Neuronal stem cell (in vitro differentiated cells): ENCODE measurements around the gene LAMP1.
A peak's percentile ranks its signal among the peaks of the same experiment; 100 is the strongest.

Experiments used
- DNase-seq: peaks from one replicate; pipeline ENCODE4 v3.0.0-alpha.2; 2013; ENCODE audit warnings: low spot score
- H2AFZ ChIP-seq: one replicate; pipeline ENCODE4 v1.6.1; 2013; ENCODE audit warnings: mild to moderate bottlenecking, low read length, inconsistent platforms
- H2AK5ac ChIP-seq: 2 replicates; pipeline ENCODE4 v1.6.1; 2013; ENCODE audit warnings: low read depth, mild to moderate bottlenecking, inconsistent platforms, low read length, moderate library complexity, mixed read lengths
- H2BK120ac ChIP-seq: 2 replicates; pipeline ENCODE4 v1.6.1; 2013; ENCODE audit warnings: low read depth, mild to moderate bottlenecking, inconsistent platforms, low read length, moderate library complexity, mixed read lengths
- H2BK12ac ChIP-seq: one replicate; pipeline ENCODE4 v1.6.1; 2013; ENCODE audit warnings: low read length, inconsistent platforms
- H2BK15ac ChIP-seq: 2 replicates; pipeline ENCODE4 v1.6.1; 2013; ENCODE audit warnings: mild to moderate bottlenecking, low read length, inconsistent platforms, mixed read lengths
- H2BK5ac ChIP-seq: one replicate; pipeline ENCODE4 v1.6.1; 2013; ENCODE audit warnings: inconsistent platforms, mild to moderate bottlenecking, low read length, moderate library complexity
- H3K14ac ChIP-seq: one replicate; pipeline ENCODE4 v1.6.1; 2013; ENCODE audit warnings: low read length, inconsistent platforms
- H3K18ac ChIP-seq: 2 replicates; pipeline ENCODE4 v1.6.1; 2013; ENCODE audit warnings: low read length, inconsistent platforms
- H3K23ac ChIP-seq: 2 replicates; pipeline ENCODE4 v1.6.1; 2013; ENCODE audit warnings: low read depth, mild to moderate bottlenecking, mixed read lengths, low read length, inconsistent platforms; ENCODE audit not compliant: poor library complexity
- H3K27ac ChIP-seq: replicated peaks from 3 replicates; pipeline ENCODE4 v1.5.1; 2013; ENCODE audit warnings: low read length, inconsistent platforms
- H3K27me3 ChIP-seq, 3 experiments: 2 replicates each; pipeline ENCODE4 v1.6.1; 2013; ENCODE audit warnings: low read length in 3 of 3, mild to moderate bottlenecking in 2 of 3, inconsistent platforms in 1 of 3, low read depth in 1 of 3, mixed read lengths in 1 of 3, moderate library complexity in 1 of 3; ENCODE audit not compliant: control insufficient read depth in 3 of 3, insufficient read depth in 3 of 3
- H3K36me3 ChIP-seq, 2 donors: replicated peaks in 1 of 2; 2 replicates each; pipeline ENCODE4 v1.6.1; 2013; ENCODE audit warnings: low read length in 2 of 2; ENCODE audit not compliant: control insufficient read depth in 2 of 2, insufficient read depth in 2 of 2
- H3K4ac ChIP-seq: 2 replicates; pipeline ENCODE4 v1.6.1; 2013; ENCODE audit warnings: inconsistent platforms, mild to moderate bottlenecking, low read length, moderate library complexity
- H3K4me1 ChIP-seq, 2 donors: 1 replicate in 1 of 2; 2 replicates in 1 of 2; pipeline ENCODE4 v1.6.1; 2013; ENCODE audit warnings: low read length in 2 of 2, low read depth in 1 of 2; ENCODE audit not compliant: control insufficient read depth in 2 of 2, insufficient read depth in 1 of 2
- H3K4me2 ChIP-seq: one replicate; pipeline ENCODE4 v1.6.1; 2013; ENCODE audit warnings: mild to moderate bottlenecking, low read length, inconsistent platforms; ENCODE audit not compliant: insufficient read depth, poor library complexity, severe bottlenecking
- H3K4me3 ChIP-seq, 2 donors: 2 replicates each; pipeline ENCODE4 v1.5.1; 2013; ENCODE audit warnings: low read length in 2 of 2, mild to moderate bottlenecking in 2 of 2, inconsistent platforms in 1 of 2, moderate library complexity in 1 of 2
- H3K79me1 ChIP-seq: one replicate; pipeline ENCODE4 v1.6.1; 2013; ENCODE audit warnings: low read depth, mild to moderate bottlenecking, inconsistent platforms, low read length, moderate library complexity
- H3K9ac ChIP-seq: one replicate; pipeline ENCODE4 v1.6.1; 2013; ENCODE audit warnings: mild to moderate bottlenecking, low read depth, low read length, inconsistent platforms; ENCODE audit not compliant: poor library complexity
- H3K9me3 ChIP-seq, 2 donors: replicated peaks in 1 of 2; 2 replicates each; pipeline versions ENCODE3 to v1.6.1; 2013; ENCODE audit warnings: low read length in 2 of 2, mild to moderate bottlenecking in 2 of 2, inconsistent platforms in 1 of 2, low read depth in 1 of 2, mixed read lengths in 1 of 2, moderate library complexity in 1 of 2; ENCODE audit not compliant: control insufficient read depth in 2 of 2, insufficient read depth in 1 of 2
- H4K8ac ChIP-seq: one replicate; pipeline ENCODE4 v1.6.1; 2013; ENCODE audit warnings: low read depth, mild to moderate bottlenecking, inconsistent platforms, low read length, moderate library complexity
- H4K91ac ChIP-seq: one replicate; pipeline ENCODE4 v1.6.1; 2013; ENCODE audit warnings: low read length, low read depth, mild to moderate bottlenecking, inconsistent platforms; ENCODE audit not compliant: poor library complexity
- WGBS, 2 donors: extraction: QIAGEN DNeasy Blood & Tissue Kit; methylation state at CpG; one replicate each; pipeline ENCODE4 v1.1.7; 2013; ENCODE audit warnings: missing lambda C conversion rate in 2 of 2, mixed read lengths in 1 of 2; ENCODE audit not compliant: insufficient read length in 2 of 2, insufficient replicate concordance in 1 of 2; ENCODE audit errors: extremely low coverage in 2 of 2; 5-methylcytosine and 5-hydroxymethylcytosine counted together

The LAMP1 gene

GRCh38 chr13:113365583-113365970 lies 68.5 kb downstream of the LAMP1 start:
- Histone ChIP-seq H3K27me3 (peaks cover 0 to 8% (median 0%) of the 10 kb centered on the region in 3 experiments), H3K9me3 (peaks cover 0 to 3% of the 10 kb centered on the region in 2 donors), H2BK5ac (peak overlapping the region; percentile 82), H4K8ac (no peak overlapping the region), H2BK120ac (no peak overlapping the region), H2BK15ac (peak overlapping the region; percentile 87), H3K9ac (no peak overlapping the region), H2BK12ac (peak overlapping the region; percentile 30), H3K36me3 (peaks cover 0 to under 1% of the 10 kb centered on the region in 2 donors), H3K14ac (peak overlapping the region; percentile 47), H3K23ac (peak overlapping the region; percentile 75), H2AFZ (no peak overlapping the region), H3K4me2 (no peak overlapping the region), H3K18ac (peak overlapping the region; percentile 91), H3K27ac (no peak overlapping the region), H3K79me1 (peaks cover 6% of the 10 kb centered on the region), H3K4ac (no peak overlapping the region), H4K91ac (no peak overlapping the region), H3K4me1 (peaks cover 2 to 6% of the 10 kb centered on the region in 2 donors), H2AK5ac (peak overlapping the region; percentile 97), H3K4me3 (no peak overlapping the region)
- no CpG with 5 or more reads among the region's 22 CpGs for WGBS, 2 donors
- DNase-seq = no peak

DNA sequence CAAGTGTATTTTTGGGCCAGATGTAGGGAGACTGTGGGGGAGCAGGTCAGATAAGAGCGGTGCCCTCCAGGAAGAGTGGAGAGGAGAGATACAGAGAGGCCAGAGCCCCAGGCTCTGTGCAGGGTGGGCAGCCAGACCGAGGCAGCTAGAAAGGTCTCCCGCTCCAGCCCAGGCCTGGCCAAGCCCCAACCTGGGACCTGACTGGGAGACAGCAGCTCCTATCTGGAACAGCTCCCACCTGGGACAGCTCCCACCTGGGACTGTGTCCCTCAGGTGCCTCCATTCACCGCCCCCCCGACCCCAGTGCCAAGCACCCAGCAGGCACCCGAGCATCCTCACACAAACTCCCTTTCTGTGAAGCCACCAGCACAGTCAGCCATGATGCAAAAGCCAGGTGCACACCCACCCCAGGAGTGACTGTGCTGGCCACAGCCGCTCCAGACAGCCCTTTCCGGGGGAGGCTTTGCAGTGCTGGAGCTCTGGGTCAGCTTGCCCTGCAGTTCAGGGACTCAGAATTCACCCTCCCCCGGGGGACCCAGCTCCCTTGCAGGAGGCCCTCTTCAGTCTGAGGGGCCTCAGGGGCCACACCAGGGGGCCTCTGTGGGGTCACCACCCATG lies 69.0 kb downstream of the LAMP1 start:
- Histone ChIP-seq H4K91ac (no peak overlapping the region), H3K9me3 (peaks cover 0 to 3% of the 10 kb centered on the region in 2 donors), H3K27ac (no peak overlapping the region), H3K9ac (no peak overlapping the region), H2AFZ (no peak overlapping the region), H3K14ac (no peak overlapping the region), H2BK15ac (peak overlapping the region; percentile 87), H2AK5ac (peak overlapping the region; percentile 97), H3K4ac (no peak overlapping the region), H2BK12ac (peak overlapping the region; percentile 30), H3K23ac (peak overlapping the region; percentile 75), H3K36me3 (no peaks in the 10 kb centered on the region), H3K27me3 (peaks cover 0 to 8% (median 0%) of the 10 kb centered on the region in 3 experiments), H3K18ac (peak overlapping the region; percentile 67), H2BK5ac (peak overlapping the region; percentile 82), H3K79me1 (peaks cover 6% of the 10 kb centered on the region), H2BK120ac (no peak overlapping the region), H3K4me1 (peaks cover 2 to 6% of the 10 kb centered on the region in 2 donors), H3K4me2 (no peak overlapping the region), H4K8ac (no peak overlapping the region), H3K4me3 (no peak overlapping the region)
- DNase-seq = no peak
- WGBS, 2 donors = no CpG with 5 or more reads among the region's 9 CpGs

DNA sequence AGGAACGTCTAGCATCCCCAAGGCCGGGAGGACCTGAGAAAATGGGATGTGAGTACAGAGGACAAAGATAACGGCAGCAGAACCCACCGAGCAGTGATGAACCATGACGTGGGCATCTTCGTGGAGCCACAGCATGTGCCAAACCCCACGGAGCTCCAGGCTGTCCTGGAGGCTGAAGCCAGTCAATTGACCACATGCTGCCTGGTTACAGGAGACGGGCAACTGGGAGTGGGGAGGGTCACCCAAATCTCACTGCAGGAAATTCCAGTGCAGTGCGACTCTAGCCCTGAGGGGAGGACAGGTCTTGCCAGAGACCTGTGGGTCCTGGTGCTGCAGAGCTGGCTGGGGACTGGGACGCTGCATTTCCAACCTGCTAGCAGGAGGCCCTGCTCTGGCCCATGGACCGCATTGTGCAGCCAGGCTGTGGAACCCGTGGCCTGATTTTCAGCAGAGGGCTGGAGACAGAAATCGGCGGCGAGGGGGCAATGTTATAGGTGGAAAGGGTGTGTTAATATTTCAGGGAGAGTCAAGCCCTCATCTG lies 70.1 kb downstream of the LAMP1 start:
- H3K4ac ChIP-seq = no peak overlapping the region
- H3K27ac ChIP-seq = no peak overlapping the region
- H2AFZ ChIP-seq = no peak overlapping the region
- peaks cover 2 to 6% of the 10 kb centered on the region in 2 donors for H3K4me1 ChIP-seq
- no peak for DNase-seq
- no peak overlapping the region for H4K8ac ChIP-seq
- peak overlapping the region; percentile 68 for H2AK5ac ChIP-seq
- no peak overlapping the region for H4K91ac ChIP-seq
- no peak overlapping the region for H2BK5ac ChIP-seq
- no peak overlapping the region for H3K14ac ChIP-seq
- H2BK120ac ChIP-seq = no peak overlapping the region
- no peak overlapping the region for H2BK15ac ChIP-seq
- no peak overlapping the region for H3K18ac ChIP-seq
- no peak overlapping the region for H3K4me3 ChIP-seq
- WGBS, 2 donors = no CpG with 5 or more reads among the region's 15 CpGs
- peaks cover 0 to 3% of the 10 kb centered on the region in 2 donors for H3K9me3 ChIP-seq
- peaks cover 0 to 8% (median 0%) of the 10 kb centered on the region in 3 experiments for H3K27me3 ChIP-seq
- H2BK12ac ChIP-seq = no peak overlapping the region
- peak overlapping the region; percentile 58 for H3K23ac ChIP-seq
- no peaks in the 10 kb centered on the region for H3K36me3 ChIP-seq
- no peak overlapping the region for H3K4me2 ChIP-seq
- no peak overlapping the region for H3K9ac ChIP-seq
- H3K79me1 ChIP-seq = peaks cover 6% of the 10 kb centered on the region

- Histone ChIP-seq H3K4ac (no peak overlapping the region), H3K4me1 (peaks cover 2 to 4% of the 10 kb centered on the region in 2 donors), H2BK120ac (no peak overlapping the region), H2AK5ac (no peak overlapping the region), H3K27ac (no peak overlapping the region), H3K23ac (no peak overlapping the region), H3K14ac (no peak overlapping the region), H3K4me3 (no peak overlapping the region), H3K4me2 (no peak overlapping the region), H3K18ac (no peak overlapping the region), H3K9me3 (peaks cover 0 to 3% of the 10 kb centered on the region in 2 donors), H2BK12ac (no peak overlapping the region), H2BK5ac (no peak overlapping the region), H4K8ac (no peak overlapping the region), H4K91ac (no peak overlapping the region), H2AFZ (no peak overlapping the region), H3K79me1 (peaks cover 6% of the 10 kb centered on the region), H3K9ac (no peak overlapping the region), H3K27me3 (peaks cover 0 to 4% (median 0%) of the 10 kb centered on the region in 3 experiments), H3K36me3 (no peaks in the 10 kb centered on the region), H2BK15ac (no peak overlapping the region)
- WGBS, 2 donors = no CpG with 5 or more reads among the region's 6 CpGs
- DNase-seq = no peak
Measured at GRCh38 chr13:113367771-113368170, 70.7 kb downstream of the LAMP1 start.
